DOHH2 (cell line): ENCODE measurements around the gene AHI1.

Source experiments
- EZH2phosphoT487 ChIP-seq: fragments of 200-600 bp; sonication (generic); IDR thresholded peaks from 2 replicates; pipeline ENCODE4 v1.6.1; 2017; ENCODE audit warnings: borderline replicate concordance, mild to moderate bottlenecking, antibody characterized with exemption, low read length, moderate library complexity, mixed read lengths
- TF ChIP-seq, protein P1 (sequence below): fragments of 200-600 bp; sonication (generic); IDR thresholded peaks from one replicate; pipeline ENCODE4 v1.5.1; 2014; ENCODE audit warnings: antibody characterized with exemption, mild to moderate bottlenecking, low read depth, low read length; ENCODE audit not compliant: poor library complexity, severe bottlenecking

DNA sequence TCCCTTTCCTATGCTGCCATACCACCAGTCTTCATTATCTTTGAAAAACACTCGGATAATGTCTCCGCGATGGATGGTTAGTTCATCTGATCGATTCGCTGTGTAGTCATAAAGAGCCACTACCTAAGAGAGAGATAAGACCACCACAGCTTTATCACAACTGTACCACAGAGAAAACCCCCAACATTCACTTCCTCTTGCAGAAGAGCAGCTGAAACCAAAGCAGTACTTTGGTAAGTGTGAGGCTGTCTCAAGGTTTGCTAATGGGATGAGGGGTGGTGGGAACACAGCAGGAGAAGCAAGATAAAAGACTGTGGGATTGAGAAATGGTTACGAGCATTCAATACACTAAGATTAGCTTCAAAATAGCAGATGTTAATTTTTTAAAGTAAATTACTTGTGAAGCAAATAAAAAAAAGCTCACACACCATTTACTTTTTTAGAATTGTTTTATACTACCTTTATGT is 174.3 kb downstream of the AHI1 start:
- TF ChIP-seq, protein P1, sequence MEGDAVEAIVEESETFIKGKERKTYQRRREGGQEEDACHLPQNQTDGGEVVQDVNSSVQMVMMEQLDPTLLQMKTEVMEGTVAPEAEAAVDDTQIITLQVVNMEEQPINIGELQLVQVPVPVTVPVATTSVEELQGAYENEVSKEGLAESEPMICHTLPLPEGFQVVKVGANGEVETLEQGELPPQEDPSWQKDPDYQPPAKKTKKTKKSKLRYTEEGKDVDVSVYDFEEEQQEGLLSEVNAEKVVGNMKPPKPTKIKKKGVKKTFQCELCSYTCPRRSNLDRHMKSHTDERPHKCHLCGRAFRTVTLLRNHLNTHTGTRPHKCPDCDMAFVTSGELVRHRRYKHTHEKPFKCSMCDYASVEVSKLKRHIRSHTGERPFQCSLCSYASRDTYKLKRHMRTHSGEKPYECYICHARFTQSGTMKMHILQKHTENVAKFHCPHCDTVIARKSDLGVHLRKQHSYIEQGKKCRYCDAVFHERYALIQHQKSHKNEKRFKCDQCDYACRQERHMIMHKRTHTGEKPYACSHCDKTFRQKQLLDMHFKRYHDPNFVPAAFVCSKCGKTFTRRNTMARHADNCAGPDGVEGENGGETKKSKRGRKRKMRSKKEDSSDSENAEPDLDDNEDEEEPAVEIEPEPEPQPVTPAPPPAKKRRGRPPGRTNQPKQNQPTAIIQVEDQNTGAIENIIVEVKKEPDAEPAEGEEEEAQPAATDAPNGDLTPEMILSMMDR, result no peak
- TF ChIP-seq EZH2phosphoT487, result no peak
